ENCODE results near the gene CASZ1.

GRCh38 chr1:10820422-10820821 lies 24.0 kb upstream of the CASZ1 start:
- TF ChIP-seq, protein P1, sequence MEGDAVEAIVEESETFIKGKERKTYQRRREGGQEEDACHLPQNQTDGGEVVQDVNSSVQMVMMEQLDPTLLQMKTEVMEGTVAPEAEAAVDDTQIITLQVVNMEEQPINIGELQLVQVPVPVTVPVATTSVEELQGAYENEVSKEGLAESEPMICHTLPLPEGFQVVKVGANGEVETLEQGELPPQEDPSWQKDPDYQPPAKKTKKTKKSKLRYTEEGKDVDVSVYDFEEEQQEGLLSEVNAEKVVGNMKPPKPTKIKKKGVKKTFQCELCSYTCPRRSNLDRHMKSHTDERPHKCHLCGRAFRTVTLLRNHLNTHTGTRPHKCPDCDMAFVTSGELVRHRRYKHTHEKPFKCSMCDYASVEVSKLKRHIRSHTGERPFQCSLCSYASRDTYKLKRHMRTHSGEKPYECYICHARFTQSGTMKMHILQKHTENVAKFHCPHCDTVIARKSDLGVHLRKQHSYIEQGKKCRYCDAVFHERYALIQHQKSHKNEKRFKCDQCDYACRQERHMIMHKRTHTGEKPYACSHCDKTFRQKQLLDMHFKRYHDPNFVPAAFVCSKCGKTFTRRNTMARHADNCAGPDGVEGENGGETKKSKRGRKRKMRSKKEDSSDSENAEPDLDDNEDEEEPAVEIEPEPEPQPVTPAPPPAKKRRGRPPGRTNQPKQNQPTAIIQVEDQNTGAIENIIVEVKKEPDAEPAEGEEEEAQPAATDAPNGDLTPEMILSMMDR (conservative IDR thresholded peaks at IDR 0.05) = no peak
- TF ChIP-seq EZH2 (IDR thresholded peaks at IDR 0.05; ENCODE audit: low read depth) = no peak

All from PC-9 (cell line).